HT-29 (cell line): Measurements from ENCODE around the gene CAPG. TPM values are rescaled to one million over a fixed set of nuclear protein-coding genes. Genes with fewer than 3 reads are reported as not detected.
"Not testable (repeated sequence)": the region's sequence is repeated elsewhere in the genome, so short reads cannot be mapped to it uniquely, and the experiment has no call there.

Experiments
- DNase-seq: peaks from one replicate; pipeline ENCODE4 v3.0.0-alpha.2; 2015; ENCODE audit warnings: low spot score
- total RNA-seq: library from RNA; depleted of rRNA; stranded (reverse); fragments of >200 nt; shearing (Covaris generic); gene quantifications from 2 replicates; pipeline ENCODE4 v1.2.3, GENCODE V29; 2014

Gene CAPG
- total RNA-seq, 1 experiment from 2014 or later = 460 TPM

DNA sequence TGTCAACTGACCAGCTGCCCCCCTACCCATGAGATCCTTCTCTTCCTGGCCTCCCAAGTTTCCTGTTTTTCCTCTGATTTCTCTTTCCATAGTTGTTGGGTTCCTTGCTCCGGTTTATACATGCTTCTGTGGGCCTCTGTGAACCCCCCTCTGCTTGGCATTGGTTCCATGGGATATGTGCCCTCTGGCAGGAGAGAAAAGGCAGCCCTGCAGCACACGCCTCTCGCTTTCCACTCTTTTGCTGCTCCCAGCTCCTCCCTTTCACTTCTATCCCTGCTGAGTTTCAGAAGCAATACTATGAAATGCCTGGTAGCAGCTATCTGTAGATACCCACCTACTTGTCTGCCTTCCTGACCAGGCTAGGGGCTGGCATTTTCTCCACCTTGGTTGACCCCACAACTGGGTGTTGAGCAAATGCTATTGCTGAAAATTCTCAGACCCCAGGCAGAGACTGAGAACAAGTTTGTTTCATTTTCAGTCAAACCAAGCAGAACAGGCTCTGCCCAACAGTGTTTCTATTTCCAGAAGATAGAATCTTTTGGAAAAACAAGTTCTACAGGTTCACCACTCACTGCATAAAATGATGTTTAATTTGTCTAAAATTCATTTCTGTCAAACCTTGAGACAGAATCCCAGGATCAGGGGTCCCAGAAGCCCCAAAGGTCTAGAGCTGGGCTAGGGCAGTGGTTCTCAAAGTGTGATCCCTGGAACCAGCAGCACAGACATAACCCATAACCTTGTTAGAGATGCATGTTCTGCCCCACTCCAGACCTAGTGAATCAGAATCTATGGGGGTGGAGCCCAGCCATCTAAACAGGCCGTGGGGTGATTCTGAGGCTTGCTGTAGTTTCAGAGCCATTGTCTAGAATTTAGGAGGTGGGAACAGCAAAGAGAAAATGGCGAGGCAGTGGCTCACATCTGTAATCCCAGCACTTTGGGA, 13.4 kb downstream of the CAPG start:
- DNase-seq = peak; percentile 72

DNA sequence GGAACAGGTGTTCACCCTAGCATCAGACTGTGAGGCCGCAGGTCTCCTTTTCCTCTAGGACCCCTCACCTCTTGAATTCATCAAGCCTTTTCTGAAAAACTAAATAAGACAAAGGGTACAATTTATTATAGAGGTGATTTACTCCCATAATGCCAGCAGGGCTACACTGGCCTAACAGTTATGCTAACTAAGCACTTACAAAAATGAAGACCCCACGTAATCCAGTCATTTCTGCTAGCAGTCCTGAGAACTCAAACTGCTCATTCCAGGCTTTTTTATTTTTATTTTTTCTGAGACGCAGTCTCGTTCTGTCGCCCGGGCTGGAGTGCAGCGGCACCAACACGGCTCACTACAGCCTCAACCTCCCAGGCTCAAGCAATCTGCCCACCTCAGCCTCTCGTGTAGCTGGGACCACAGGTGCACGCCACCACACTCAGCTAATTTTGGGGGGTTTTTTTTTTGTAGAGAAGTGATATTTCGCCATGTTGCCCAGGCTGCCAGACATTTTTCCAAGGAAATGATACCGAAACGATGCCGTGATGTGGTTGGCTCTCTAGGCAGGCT, 14.2 kb downstream of the CAPG start:
- no peak for DNase-seq

DNA sequence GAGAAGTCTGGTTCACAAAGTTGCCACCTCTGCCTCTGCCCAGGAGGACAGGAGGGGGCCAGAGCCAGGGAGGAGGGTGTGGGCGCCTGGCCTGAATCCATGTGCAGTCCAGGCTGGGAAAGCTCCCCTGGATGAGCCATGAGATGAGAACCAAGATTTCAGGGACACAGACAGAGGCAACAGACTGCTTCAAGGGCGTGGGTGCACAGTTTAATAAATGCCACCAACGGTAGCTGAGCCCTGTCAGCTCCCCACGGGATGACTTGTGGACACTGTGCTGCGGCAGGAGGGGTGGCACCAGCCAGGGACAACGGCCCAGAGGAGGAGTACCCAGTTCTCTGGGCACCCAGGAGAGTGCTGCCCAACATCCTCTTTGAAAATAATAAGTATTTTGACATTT, 15.2 kb downstream of the CAPG start:
- no peak for DNase-seq

DNA sequence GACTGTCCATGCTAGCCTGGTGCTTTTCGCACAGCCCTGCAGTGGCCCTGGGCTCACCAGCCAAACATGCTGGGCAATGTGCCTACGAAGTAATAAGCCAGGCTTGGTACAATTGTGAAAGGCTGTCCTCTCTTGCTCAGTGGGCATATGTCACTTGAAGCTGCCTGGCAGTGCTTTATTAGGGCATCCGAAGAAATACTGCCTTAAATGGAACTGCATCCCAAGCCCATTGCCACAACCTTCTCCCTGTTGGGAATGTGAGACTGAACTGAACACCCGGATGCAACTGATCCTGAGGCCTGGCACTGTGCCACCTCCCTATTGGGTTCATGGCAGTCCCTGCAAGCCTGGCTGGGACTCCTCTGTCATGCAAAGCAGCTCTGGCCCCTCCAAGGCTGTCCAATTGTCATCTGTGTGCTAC, 15.9 kb downstream of the CAPG start:
- DNase-seq = no peak

DNA sequence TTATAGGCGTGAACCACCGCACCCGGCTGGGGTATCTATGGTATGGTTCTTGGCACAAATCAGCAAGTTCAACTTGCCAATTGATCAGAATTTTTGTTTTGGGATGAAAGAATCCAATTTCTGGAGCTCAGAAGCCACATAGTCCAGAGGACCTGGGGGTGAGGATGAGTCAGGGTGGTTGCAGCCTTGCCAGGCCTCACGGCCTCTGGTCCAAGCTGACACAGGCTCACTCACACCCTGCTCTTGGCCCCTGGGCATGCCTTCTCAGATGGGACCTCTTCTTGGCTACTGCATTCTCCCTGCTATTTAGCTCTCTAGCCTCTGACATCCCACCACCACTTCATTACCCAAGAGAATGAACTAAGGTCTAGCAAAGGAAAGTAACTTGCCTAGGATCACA, 16.3 kb downstream of the CAPG start:
- DNase-seq = no peak

DNA sequence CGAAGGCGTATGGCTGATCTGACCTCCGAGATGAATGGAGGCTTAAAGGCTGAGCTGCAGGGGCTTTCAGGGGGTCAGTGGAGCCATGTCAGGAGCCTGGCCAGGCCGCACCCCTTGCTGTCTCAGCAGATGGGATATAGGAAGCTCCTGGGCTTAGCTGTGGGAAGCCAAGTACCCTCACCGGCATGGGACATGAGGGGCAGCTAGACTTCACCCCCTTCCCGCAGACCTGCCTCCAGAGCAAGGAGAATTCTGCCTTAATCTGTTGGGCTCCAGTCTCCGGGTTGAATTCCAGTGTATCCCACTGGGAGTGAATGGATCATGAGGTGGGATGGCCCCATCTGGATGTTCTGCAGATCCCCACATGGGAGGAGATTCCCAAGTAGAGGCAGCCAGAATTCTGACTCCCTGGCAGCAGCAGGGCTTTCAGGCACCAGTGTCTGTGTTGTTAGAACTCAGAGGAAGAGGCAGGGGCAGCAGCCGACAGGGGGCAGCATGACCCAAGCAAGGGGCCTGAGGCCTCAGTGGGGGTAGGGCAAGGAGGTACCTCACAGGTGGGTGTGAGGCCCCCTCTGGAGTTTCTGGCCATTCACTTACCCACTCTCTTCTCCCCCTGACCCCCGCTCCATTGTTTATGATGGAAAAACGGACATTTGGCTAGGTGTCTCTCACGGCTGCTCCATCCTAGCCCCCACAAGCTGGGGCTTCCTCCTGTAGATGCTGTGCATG, 19.1 kb downstream of the CAPG start:
- peak; percentile 74 for DNase-seq

DNA sequence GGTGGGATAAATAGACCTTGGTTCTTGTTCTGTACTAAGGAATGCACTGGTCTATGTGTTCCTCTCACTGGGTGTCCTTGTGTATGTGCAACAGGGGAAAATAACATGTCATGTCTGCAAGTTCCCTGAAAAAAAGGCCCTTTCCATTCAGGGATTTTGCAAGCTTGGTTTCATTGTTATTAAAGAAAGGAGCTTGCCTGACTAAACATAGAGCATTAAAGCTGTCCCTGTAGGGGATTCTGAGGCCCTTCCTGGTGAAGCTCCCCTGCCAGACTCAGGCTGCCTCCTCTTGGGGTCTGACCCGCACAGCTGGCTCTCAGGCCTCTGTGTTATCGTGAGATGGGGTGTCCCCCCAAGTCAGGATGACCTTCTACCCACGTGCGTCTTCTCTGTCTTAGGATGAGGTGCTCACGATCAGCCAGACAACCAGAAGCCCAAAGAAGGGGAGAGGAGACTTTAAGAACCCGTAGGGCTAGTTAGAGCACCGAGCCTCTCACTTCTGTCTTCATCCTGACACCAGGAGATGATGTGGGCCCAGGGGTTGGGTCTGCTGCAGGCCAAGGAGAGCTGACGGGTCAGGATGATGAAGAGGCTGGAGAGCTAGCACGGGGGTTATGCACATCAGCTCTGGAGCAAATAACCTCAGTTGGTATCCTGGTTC, 21.2 kb downstream of the CAPG start:
- no peak for DNase-seq

DNA sequence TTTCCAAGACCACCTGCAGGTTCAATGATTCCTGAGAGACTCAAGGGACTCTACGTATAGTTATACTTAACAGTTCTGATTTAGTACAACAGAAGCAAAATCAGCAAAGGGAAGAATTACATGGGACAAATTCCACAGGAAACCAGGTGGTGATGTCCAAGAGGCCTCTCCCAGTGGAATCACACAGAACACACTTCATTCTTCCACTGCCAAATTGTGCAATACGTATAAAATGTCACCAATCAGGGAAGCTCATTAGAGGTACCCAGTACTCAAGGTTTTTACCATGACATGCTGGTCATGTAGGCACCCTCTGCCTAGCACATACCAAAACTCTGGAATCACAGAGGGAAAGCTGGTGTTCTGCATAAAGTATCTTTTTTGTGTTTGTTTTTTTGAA, 22.4 kb downstream of the CAPG start:
- no peak for DNase-seq

DNA sequence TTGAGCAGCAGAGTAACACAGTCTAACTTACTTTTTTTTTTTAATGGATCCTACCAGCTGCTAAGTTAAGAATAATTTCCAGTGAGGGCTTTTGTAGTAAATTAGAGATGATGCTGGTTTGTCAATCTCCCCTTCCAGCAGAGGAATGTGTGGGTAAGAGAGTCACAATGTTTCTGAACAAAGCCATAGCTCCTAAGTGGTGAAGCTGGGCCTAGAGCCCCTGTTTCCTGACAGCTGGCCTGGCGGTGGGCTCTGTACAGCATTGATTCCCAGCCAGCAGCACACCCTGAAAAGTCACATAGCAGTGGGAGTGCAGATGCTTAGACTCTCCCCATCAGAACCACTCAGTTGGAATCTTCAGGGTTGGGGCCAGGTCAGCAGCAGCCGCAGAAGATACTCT, 24.4 kb downstream of the CAPG start:
- no peak for DNase-seq

DNA sequence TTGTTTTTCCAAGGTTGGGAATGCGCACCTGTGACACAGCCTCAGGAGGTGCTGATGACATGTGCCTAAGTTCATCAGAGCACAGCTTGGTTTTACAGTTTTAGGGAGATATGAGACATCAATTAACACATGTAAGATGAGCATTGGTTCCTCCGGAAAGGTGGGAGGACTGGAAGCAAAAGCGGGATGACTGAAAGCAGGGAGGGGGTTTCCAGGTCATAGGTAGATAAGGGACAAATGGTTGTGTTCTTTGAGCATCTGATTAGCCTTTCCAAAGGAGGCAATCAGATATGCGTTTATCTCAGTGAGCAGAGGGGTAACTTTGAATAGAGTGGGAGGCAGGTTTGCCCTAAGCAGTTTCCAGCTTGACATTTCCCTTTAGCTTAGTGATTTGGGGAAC, 26.3 kb downstream of the CAPG start:
- no peak for DNase-seq

DNA sequence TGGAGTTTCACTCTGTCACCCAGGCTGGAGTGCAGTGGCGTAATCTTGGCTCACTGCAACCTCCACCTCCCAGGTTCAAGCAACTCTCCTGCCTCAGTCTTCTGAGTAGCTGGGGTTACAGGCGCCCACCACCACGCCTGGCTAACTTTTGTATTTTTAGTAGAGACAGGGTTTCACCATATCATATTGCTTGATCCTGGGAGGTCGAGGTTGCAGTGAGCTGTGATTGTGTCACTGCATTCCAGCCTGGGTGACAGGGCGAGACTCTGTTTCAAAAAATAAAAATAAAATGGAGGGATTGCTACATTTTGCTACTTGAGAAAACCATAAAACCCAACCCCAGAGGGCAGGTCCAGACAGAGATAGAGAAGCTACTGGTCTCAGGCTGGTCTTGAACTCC, 27.0 kb downstream of the CAPG start:
- not testable (repeated sequence) for DNase-seq

DNA sequence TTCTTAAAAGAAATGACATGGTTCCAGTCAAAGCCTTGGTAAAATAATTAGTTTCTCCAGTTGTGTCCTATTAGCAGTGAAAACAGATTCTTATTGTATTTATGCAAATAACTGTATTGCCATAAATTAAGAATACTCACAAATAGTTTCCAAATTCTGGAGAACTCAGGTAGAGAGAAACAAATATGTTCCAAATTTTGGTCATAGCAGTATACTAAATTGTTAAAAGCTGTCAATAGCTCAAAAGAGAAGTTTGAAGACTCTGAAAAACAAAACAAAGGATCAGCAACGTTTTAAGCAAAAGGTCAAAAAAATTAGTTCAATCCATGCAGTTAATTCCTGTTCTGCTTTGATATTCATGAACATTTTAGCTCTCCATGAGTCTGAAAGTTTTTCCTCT, 30.1 kb downstream of the CAPG start:
- no peak for DNase-seq

DNA sequence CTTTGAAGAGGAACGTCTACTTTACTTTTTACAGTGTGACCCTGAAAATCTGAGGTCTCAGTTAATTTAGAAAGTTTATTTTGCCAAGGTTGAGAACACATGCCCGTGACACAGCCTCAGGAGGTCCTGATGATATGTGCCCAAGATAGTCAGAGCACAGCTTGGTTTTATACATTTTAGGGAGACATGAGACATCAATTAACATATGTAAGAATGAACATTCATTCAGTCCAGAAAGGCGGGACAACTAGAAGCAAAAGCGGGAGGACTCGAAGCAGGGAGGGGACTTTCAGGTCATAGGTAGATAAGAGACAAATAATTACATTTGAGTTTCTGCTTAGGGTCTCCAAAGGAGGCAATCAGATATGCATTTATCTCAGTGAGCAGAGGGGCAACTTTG, 31.9 kb downstream of the CAPG start:
- DNase-seq = no peak

DNA sequence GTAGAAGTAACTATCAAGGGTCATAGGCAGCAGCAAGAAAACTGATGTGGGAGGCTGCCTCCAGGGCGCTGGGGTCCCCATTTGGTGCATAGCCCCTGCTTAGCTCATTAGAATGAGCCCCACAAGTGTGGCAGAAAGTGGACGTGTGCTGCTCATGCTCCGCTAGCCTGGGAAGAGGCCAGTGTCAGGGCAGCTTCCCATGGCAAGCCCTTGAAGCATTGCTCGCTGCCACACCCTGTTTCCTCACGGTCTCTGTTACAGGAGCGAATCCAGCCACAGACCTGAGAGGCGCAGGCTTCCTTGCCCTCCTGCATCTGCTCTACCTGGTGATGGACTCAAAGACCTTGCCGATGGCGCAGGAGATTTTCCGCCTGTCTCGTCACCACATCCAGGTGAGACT, 33.1 kb downstream of the CAPG start:
- DNase-seq = no peak

DNA sequence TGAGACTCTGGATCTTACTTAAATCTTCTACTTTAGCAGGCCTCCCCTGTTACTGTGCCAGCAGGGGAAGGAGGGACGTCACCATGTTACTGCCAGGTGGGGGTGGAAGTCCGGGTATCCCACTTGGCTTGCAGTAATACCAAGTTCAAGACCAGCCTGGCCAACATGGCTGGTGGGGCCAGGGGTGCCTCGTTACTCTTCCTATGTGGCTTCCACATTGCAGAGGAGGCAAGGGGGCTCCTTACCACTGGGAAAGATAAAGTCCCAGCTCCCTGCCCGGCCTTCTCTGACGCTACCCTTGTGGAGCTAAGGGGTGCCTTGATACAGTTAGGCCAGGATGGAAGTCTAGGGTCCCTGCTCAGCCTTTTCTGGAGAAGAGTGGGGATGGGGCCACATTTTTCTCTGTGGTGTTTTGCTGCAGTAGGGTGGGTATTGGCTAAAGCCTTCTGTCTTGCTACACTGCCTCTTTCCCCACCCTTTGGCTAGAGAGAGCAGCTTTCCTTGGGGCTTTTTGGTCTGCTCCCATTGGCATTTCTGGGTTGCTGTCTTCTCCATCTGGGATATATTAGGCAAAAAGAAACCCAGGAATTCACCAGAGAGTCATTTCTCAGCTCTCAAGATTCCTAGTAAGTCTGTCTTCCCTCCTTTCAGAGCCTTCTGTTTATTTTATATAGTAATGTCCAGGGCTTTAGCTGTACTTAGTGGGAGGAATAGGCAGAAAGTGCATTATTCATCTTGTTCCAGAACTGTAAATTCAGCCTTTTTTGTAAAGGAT, 33.7 kb downstream of the CAPG start:
- DNase-seq = no peak

DNA sequence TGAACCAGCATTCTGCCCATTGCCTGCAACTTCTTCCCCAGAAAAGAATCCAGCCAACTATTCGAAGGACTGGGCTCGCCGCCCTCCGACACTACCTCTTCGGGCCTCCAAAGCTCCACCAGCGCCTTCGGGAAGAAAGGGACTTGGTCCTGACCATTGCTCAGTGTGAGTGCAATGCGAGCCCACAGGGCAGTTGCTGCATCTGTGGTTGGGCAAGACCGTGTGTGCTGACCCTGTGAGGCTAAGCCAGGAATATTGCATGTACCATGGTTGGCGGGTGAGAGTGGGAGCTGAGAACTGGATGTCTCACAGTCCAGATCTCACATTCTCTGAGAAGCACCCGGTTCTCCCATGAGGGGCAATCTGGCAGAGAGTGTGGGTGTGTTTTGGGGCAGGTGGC, 39.1 kb downstream of the CAPG start:
- no peak for DNase-seq

DNA sequence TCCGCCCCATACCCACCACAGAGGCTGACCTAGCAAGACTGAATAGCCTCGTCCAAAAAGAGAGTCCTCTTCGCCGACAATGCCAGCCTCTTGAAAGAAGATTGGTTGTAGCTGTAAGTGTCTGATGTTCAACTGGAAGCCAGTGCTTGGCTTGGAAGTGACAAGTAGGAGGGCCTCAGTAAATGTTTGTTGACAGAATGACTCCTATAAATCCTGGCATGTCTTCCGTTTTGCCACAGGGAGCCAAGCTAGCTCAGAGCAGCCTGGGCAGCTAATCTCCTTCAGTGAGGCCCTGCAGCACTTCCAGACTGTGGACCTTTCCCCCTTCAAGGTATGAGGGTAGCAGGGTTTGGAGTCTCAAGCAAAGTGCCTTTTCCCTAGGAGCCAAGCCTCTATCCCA, 40.7 kb downstream of the CAPG start:
- DNase-seq = peak; percentile 59

DNA sequence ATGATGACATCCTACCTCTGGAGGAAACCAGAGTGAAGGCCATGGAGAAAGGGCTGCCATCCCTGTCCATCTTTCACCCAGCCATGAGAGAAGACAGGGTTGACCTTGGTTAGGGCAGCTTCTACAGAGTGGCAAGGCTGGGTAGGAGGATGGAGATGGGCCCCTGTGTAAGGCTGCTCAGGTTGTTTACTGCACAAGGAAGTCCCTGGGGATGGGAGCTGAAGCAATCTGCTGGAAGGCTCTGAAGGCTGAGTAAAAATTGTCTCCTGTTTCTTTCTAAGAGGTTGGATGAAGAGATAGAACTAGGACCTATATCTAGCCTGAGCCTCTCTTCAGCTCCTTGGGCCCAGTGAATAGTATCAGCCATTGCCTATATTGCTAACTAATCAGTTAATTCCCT, 41.2 kb downstream of the CAPG start:
- DNase-seq = no peak

DNA sequence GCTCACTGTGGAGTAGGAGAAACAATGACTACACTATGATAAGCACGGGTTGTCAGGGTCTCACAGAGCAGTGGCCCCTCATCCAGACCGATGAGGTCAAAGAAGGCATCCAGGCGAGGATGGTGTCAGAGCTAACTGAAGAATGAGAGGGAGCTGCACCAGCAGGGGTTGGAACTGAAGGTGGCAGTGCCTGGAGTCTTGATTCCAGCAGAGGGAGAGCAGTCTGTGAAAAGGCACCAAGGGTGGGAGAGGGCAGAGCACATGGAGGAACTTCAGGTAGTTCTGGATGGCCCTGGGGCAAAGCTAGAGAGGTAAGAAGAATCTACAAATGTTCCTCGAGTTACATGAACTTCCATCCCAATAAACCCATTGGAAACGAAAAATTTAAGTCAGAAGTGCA, 43.0 kb downstream of the CAPG start:
- DNase-seq = peak; percentile 14

DNA sequence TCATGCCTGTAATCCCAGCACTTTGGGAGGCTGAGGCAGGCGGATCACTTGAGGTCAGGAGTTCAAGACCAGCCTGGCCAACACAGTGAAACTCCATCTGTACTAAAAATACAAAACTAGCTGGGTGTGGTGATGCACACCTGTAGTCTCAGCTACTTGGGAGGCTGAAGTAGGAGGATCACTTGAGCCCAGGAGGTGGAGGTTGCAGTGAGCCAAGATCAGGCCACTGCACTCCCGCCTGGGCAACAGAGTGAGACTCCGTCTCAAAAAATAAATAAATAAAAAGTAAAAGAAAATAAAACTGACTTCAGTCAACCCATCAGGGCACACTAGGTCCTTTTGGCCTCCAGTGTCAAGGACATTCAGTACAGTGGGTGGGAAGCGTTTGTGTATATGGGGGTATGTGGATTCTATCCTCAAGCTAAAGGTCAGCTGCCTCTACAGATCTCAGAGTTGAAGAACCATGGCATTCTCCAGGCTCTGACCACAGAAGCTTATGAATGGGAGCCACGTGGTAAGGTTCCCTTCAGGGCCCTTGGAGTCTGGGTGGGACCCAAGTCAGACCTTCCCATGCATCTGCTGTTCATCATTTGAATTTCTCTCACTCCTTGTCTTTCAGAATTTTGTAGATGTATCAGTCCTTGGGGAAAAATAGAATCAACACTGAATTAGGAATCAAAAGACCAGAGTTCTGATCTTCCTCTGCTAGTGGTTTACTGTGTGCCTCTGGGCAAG, 47.3 kb downstream of the CAPG start:
- DNase-seq = not testable (repeated sequence)

DNA sequence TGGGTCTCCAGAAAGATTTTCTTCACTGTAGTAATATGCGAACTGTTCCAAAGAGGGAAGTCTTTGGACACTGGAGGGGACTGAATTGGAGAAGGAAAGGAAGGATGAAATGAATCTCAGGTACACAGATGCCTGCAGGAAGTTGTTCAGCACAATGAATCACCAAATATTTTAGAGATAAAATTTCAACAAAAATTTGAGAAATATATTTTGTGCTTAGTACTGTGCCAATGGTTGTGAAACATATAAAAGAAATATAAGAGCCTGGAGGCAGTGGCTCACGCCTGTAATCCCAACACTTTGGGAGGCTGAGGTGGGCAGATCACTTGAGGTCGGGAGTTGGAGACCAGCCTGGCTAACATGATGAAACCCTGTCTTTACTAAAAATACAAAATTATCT, 52.4 kb downstream of the CAPG start:
- no peak for DNase-seq
